Activated CD4-positive, alpha-beta T cell treated with anti-CD3 and anti-CD28 coated beads, Interleukin-2, amount 10 ng/mL, durations not matched to agents 24 days and 14 days (primary cell): ENCODE data around the gene PATL1. TPM values are rescaled to one million over a fixed set of nuclear protein-coding genes. Genes with fewer than 3 reads are reported as not detected.

Experiments
- total RNA-seq: library from RNA; stranded (reverse); gene quantifications from 2 replicates; pipeline ENCODE4 v1.2.3, GENCODE V29; 2022

PATL1 gene
- total RNA-seq, 1 donor from 2014 or later, result 76.1 TPM

Other genes starting within 250 kb of the PATL1 start
- gene OR5A2, start 242.6 kb downstream of the PATL1 start, total RNA-seq, result not detected in 2 replicates
- gene OR5A1, start 232.6 kb downstream of the PATL1 start, total RNA-seq, result not detected in 2 replicates
- gene OR4D6, start 212.1 kb downstream of the PATL1 start, total RNA-seq, result not detected in 2 replicates
- gene OR4D10, start 195.7 kb downstream of the PATL1 start, total RNA-seq, result not detected in 2 replicates
- gene OR4D11, start 165.5 kb downstream of the PATL1 start, total RNA-seq, result not detected in 2 replicates
- not detected in 2 replicates for gene OR4D9, start 157.5 kb downstream of the PATL1 start, total RNA-seq
- 39.7 and 40.1 TPM in 2 replicates for gene OSBP, start 53.3 kb downstream of the PATL1 start, total RNA-seq
- not detected in 2 replicates for gene OR10V1, start 44.8 kb upstream of the PATL1 start, total RNA-seq
- gene STX3, start 86.3 kb upstream of the PATL1 start, total RNA-seq, result 19.2 and 20.1 TPM in 2 replicates
- 96.8 and 97.4 TPM in 2 replicates for gene MRPL16, start 141.7 kb upstream of the PATL1 start, total RNA-seq
- not detected in 2 replicates for gene CBLIF, start 176.5 kb upstream of the PATL1 start, total RNA-seq
- not detected in 2 replicates for gene TCN1, start 197.4 kb upstream of the PATL1 start, total RNA-seq
- not detected in 2 replicates for gene OOSP3, start 209.7 kb upstream of the PATL1 start, total RNA-seq